HFFc6 (cell line): ENCODE results near the gene SMIM13. TPM values are rescaled to one million over a fixed set of nuclear protein-coding genes. Genes with fewer than 3 reads are reported as not detected.
"Not testable (repeated sequence)": the region's sequence is repeated elsewhere in the genome, so short reads cannot be mapped to it uniquely, and the experiment has no call there.

ENCODE experiments used
- DNase-seq: peaks from one replicate; pipeline ENCODE4 v3.0.0-alpha.2; 2018
- H3K27ac Mint-ChIP-seq: 2 replicates; pipeline ENCODE4 v1.8.0; 2020; ENCODE audit warnings: mild to moderate bottlenecking, mixed read lengths
- H3K27me3 Mint-ChIP-seq: 2 replicates; pipeline ENCODE4 v1.8.0; 2021; ENCODE audit warnings: mild to moderate bottlenecking, moderate library complexity, mixed read lengths; ENCODE audit not compliant: insufficient read depth
- H3K36me3 Mint-ChIP-seq: 2 replicates; pipeline ENCODE4 v1.8.0; 2021; ENCODE audit warnings: low read depth, mixed read lengths
- H3K4me1 Mint-ChIP-seq: 2 replicates; pipeline ENCODE4 v1.8.0; 2020; ENCODE audit warnings: low read depth, mixed read lengths
- H3K4me3 Mint-ChIP-seq: 2 replicates; pipeline ENCODE4 v1.8.0; 2020; ENCODE audit warnings: mild to moderate bottlenecking, moderate library complexity, mixed read lengths
- H3K9me3 Mint-ChIP-seq: 2 replicates; pipeline ENCODE4 v1.8.0; 2020; ENCODE audit warnings: mild to moderate bottlenecking, mixed read lengths
- CTCF ChIP-seq: fragments of 200-600 bp; sonication (generic); IDR thresholded peaks from 2 replicates; pipeline ENCODE4 v1.5.0; 2021; ENCODE audit warnings: antibody characterized with exemption, mild to moderate bottlenecking
- total RNA-seq, 6 experiments: library from RNA; stranded (reverse); fragmentation: NEBNext Ultra II Directional; extraction: Animal tissue kit (Norgen Biotek cat#: 25700); gene quantifications; 2 replicates in 1 of 6; 3 replicates in 5 of 6; pipeline ENCODE4 v1.2.3, GENCODE V29; 2021

The SMIM13 gene
- total RNA-seq, 6 experiments from 2014 or later = 11.9 to 16.5 (median 13.3) TPM

GRCh38 chr6:11085758-11086435 is 7.7 kb upstream of the SMIM13 start:
- no peak for TF ChIP-seq CTCF
- peak overlapping the region; percentile 52; the same call in 1 of the 2 replicates for H3K27ac Mint-ChIP-seq
- H3K27me3 Mint-ChIP-seq = peaks cover 1% of the 10 kb centered on the region
- no peaks in the 10 kb centered on the region for H3K9me3 Mint-ChIP-seq
- H3K4me3 Mint-ChIP-seq = no peak overlapping the region
- H3K36me3 Mint-ChIP-seq = no peaks in the 10 kb centered on the region
- peaks cover 20% of the 10 kb centered on the region for H3K4me1 Mint-ChIP-seq
- DNase-seq = peak; percentile 30

GRCh38 chr6:11087141-11087812 is 6.4 kb upstream of the SMIM13 start:
- H3K9me3 Mint-ChIP-seq, H3K36me3 Mint-ChIP-seq, H3K27ac Mint-ChIP-seq, H3K4me3 Mint-ChIP-seq, H3K27me3 Mint-ChIP-seq, DNase-seq: not testable (repeated sequence)
- H3K4me1 Mint-ChIP-seq = peaks cover 20% of the 10 kb centered on the region

GRCh38 chr6:11089695-11090094 is 3.9 kb upstream of the SMIM13 start:
- H3K27ac Mint-ChIP-seq = no peak overlapping the region
- no peak for DNase-seq
- H3K9me3 Mint-ChIP-seq = no peaks in the 10 kb centered on the region
- no peak overlapping the region for H3K4me3 Mint-ChIP-seq
- no peaks in the 10 kb centered on the region for H3K27me3 Mint-ChIP-seq
- H3K4me1 Mint-ChIP-seq = peaks cover 20% of the 10 kb centered on the region
- no peak for TF ChIP-seq CTCF
- no peaks in the 10 kb centered on the region for H3K36me3 Mint-ChIP-seq

GRCh38 chr6:11091141-11091540 is 2.5 kb upstream of the SMIM13 start:
- not testable (repeated sequence) for H3K9me3 Mint-ChIP-seq, H3K4me3 Mint-ChIP-seq, DNase-seq, H3K27me3 Mint-ChIP-seq, H3K27ac Mint-ChIP-seq, H3K36me3 Mint-ChIP-seq
- H3K4me1 Mint-ChIP-seq = peaks cover 29% of the 10 kb centered on the region

- peaks cover 4% of the 10 kb centered on the region; the same call in 1 of the 2 replicates for H3K36me3 Mint-ChIP-seq
- peaks cover 27% of the 10 kb centered on the region for H3K4me1 Mint-ChIP-seq
- H3K9me3 Mint-ChIP-seq = no peaks in the 10 kb centered on the region
- H3K27ac Mint-ChIP-seq = peak overlapping the region; percentile 87
- no peak for DNase-seq
- no peaks in the 10 kb centered on the region for H3K27me3 Mint-ChIP-seq
- TF ChIP-seq CTCF = no peak
- H3K4me3 Mint-ChIP-seq = peak overlapping the region; percentile 94
Observed at GRCh38 chr6:11092668-11093375, 812 bp upstream of the SMIM13 start.

GRCh38 chr6:11093376-11093625 is 333 bp upstream of the SMIM13 start:
- TF ChIP-seq CTCF = no peak
- Mint-ChIP-seq H3K4me3 (peak overlapping the region; percentile 94), H3K4me1 (peaks cover 32% of the 10 kb centered on the region), H3K36me3 (peaks cover 4% of the 10 kb centered on the region; the same call in 1 of the 2 replicates), H3K27me3 (no peaks in the 10 kb centered on the region), H3K9me3 (no peaks in the 10 kb centered on the region), H3K27ac (peak overlapping the region; percentile 87)
- DNase-seq = no peak
